HCT116 (cell line): ENCODE results near the gene ADAM15. TPM values are rescaled to one million over a fixed set of nuclear protein-coding genes. Genes with fewer than 3 reads are reported as not detected.

Source experiments
- ATAC-seq: fragments of 200-7000 bp; cut with Tn5 transposase; 2 replicates; pipeline ENCODE4 v1.9.1; 2020; ENCODE audit warnings: mild to moderate bottlenecking, moderate library complexity
- BruUV-seq: library from RNA; stranded (reverse); fragments of 400-500 nt; replicated peaks from 2 replicates; lab custom pipeline; 2021; lab: Mats Ljungman, UMichigan
- CTCF ChIA-PET: fragments of 300-600 bp; sonication (Branson Sonifier 250); formaldehyde crosslinking; loops from one replicate; lab custom pipeline; 2021; ENCODE audit warnings: antibody characterized with exemption; lab: Charles Lee
- POLR2A ChIA-PET: fragments of 300-600, 350-600 bp; sonication (Branson Sonifier 250); formaldehyde crosslinking; loops from one replicate; lab custom pipeline; 2021; ENCODE audit warnings: antibody characterized with exemption; lab: Charles Lee
- RAD21 ChIA-PET, 2 experiments: fragments of 300-600 bp; sonication (Branson Sonifier 250); formaldehyde crosslinking; loops; one replicate each; lab custom pipeline; 2023; ENCODE audit warnings: low total read pairs in 2 of 2; ENCODE audit not compliant: uncharacterized antibody in 2 of 2, unreplicated experiment in 2 of 2, low non-redundant PET in 1 of 2; lab: Charles Lee
- DNase-seq: peaks from one replicate; pipeline ENCODE4 v3.0.0-alpha.2; 2010; ENCODE audit warnings: low read depth, low spot score
- H2AFZ ChIP-seq: fragments of 200-600 bp; shearing (Covaris generic), sonication (generic); 2 replicates; pipeline ENCODE4 v1.6.1; 2017; ENCODE audit warnings: low read depth, mixed run types, mixed read lengths, antibody characterized with exemption, low read length; ENCODE audit not compliant: poor library complexity, severe bottlenecking
- H3K27ac ChIP-seq: 2 replicates; pipeline ENCODE4 v1.5.1; 2012; ENCODE audit warnings: low read depth, low read length
- H3K27me3 ChIP-seq: fragments of 200-600 bp; sonication (generic); 2 replicates; pipeline ENCODE4 v1.6.1; 2016; ENCODE audit warnings: mixed run types, low read length, mixed read lengths; ENCODE audit not compliant: insufficient read depth
- H3K36me3 ChIP-seq, 2 experiments: fragments of 200-500 bp in 1 of 2; fragments of 200-600 bp in 1 of 2; sonication (Bioruptor generic) in 1 of 2; sonication (generic) in 1 of 2; 2 replicates each; pipeline versions ENCODE4 v1.5.1 to v1.6.1; 2014 to 2016; ENCODE audit warnings: low read length in 2 of 2, inconsistent platforms in 1 of 2, mixed read lengths in 1 of 2, mixed run types in 1 of 2; ENCODE audit not compliant: insufficient read depth in 2 of 2, control insufficient read depth in 1 of 2
- H3K4me1 ChIP-seq, 2 experiments: fragments of 200-600 bp in 1 of 2; sonication (generic) in 1 of 2; 2 replicates each; pipeline versions ENCODE4 v1.5.1 to v1.6.1; 2012 to 2017; ENCODE audit warnings: low read length in 2 of 2, inconsistent platforms in 1 of 2, mild to moderate bottlenecking in 1 of 2, mixed read lengths in 1 of 2, mixed run types in 1 of 2, moderate library complexity in 1 of 2; ENCODE audit not compliant: insufficient read depth in 2 of 2, control insufficient read depth in 1 of 2
- H3K4me2 ChIP-seq: fragments of 200-600 bp; sonication (generic); 2 replicates; pipeline ENCODE4 v1.6.1; 2017; ENCODE audit warnings: mixed run types, low read length, mixed read lengths
- H3K4me3 ChIP-seq, 2 experiments: fragments of 200-600 bp in 1 of 2; sonication (generic) in 1 of 2; replicated peaks in 1 of 2; 2 replicates each; pipeline ENCODE4 v1.5.1; 2011 to 2016; ENCODE audit warnings: low read length in 2 of 2, control low read depth in 1 of 2, low read depth in 1 of 2, mild to moderate bottlenecking in 1 of 2, mixed read lengths in 1 of 2, mixed run types in 1 of 2
- H3K79me2 ChIP-seq: fragments of 200-600 bp; sonication (generic); 2 replicates; pipeline ENCODE4 v1.6.1; 2017; ENCODE audit warnings: mild to moderate bottlenecking, mixed run types, low read length, moderate library complexity, mixed read lengths; ENCODE audit not compliant: insufficient read depth
- H3K9ac ChIP-seq: fragments of 200-600 bp; sonication (generic); 2 replicates; pipeline ENCODE4 v1.6.1; 2016; ENCODE audit warnings: low read length, mixed read lengths
- H3K9me2 ChIP-seq: fragments of 200-600 bp; sonication (generic), shearing (Covaris generic); 2 replicates; pipeline ENCODE4 v1.6.1; 2017; ENCODE audit warnings: mixed run types, mild to moderate bottlenecking, moderate library complexity; ENCODE audit not compliant: insufficient read depth
- H3K9me3 ChIP-seq, 2 experiments: fragments of 200-500 bp in 1 of 2; fragments of 200-600 bp in 1 of 2; sonication (Bioruptor generic) in 1 of 2; sonication (generic) in 1 of 2; 2 replicates each; pipeline ENCODE4 v1.6.1; 2014 to 2017; ENCODE audit warnings: low read length in 2 of 2, mixed read lengths in 2 of 2, inconsistent platforms in 1 of 2, low read depth in 1 of 2, mild to moderate bottlenecking in 1 of 2, mixed run types in 1 of 2, moderate library complexity in 1 of 2; ENCODE audit not compliant: control insufficient read depth in 1 of 2, insufficient read depth in 1 of 2
- H4K20me1 ChIP-seq: fragments of 200-600 bp; sonication (generic), shearing (Covaris generic); 2 replicates; pipeline ENCODE4 v1.6.1; 2017; ENCODE audit warnings: mixed run types, mild to moderate bottlenecking, moderate library complexity; ENCODE audit not compliant: insufficient read depth
- EZH2 ChIP-seq: fragments of 200-600 bp; sonication (generic); IDR thresholded peaks from 2 replicates; pipeline ENCODE4 v1.6.1; 2017; ENCODE audit warnings: antibody characterized with exemption, mixed run types
- EZH2phosphoT487 ChIP-seq: fragments of 200-600 bp; IDR thresholded peaks from 2 replicates; pipeline ENCODE4 v1.6.1; 2018; ENCODE audit warnings: antibody characterized with exemption, borderline replicate concordance
- JUND ChIP-seq: IDR thresholded peaks from 2 replicates; pipeline ENCODE4 v1.6.1; 2012
- POLR2AphosphoS5 ChIP-seq: IDR thresholded peaks from 2 replicates; pipeline ENCODE4 v1.6.1; 2011; ENCODE audit warnings: mild to moderate bottlenecking, low read depth, low read length, moderate library complexity
- SIN3A ChIP-seq: IDR thresholded peaks from 2 replicates; pipeline ENCODE4 v1.6.1; 2012; ENCODE audit warnings: low read depth
- SP1 ChIP-seq: IDR thresholded peaks from 2 replicates; pipeline ENCODE4 v1.6.1; 2012; ENCODE audit warnings: low read depth
- YY1 ChIP-seq: IDR thresholded peaks from 2 replicates; pipeline ENCODE4 v1.6.1; 2011; ENCODE audit warnings: low read length, low read depth, moderate library complexity, mild to moderate bottlenecking; ENCODE audit not compliant: insufficient replicate concordance; ENCODE audit errors: extremely low read depth
- intact Hi-C: fragments of 100-400 bp; cut with micrococcal nuclease; formaldehyde crosslinking; loops from 2 replicates; pipeline ENCODE4 v1.10.0; 2022
- total RNA-seq: library from RNA; stranded (reverse); gene quantifications from one replicate; pipeline ENCODE4 v1.2.1, GENCODE V29; 2021; ENCODE audit not compliant: unreplicated experiment
- TF ChIP-seq, protein P1 (sequence below), 3 experiments: fragments of 200-600 bp in 1 of 3; sonication (generic) in 1 of 3; IDR thresholded peaks in 2 of 3; conservative IDR thresholded peaks in 1 of 3; 2 replicates each; pipeline ENCODE4 v1.5.1; 2012 to 2017; ENCODE audit warnings: low read depth in 2 of 3, low read length in 2 of 3, antibody characterized with exemption in 1 of 3, borderline replicate concordance in 1 of 3, control low read depth in 1 of 3, mild to moderate bottlenecking in 1 of 3, mixed read lengths in 1 of 3, mixed run types in 1 of 3, moderate library complexity in 1 of 3; ENCODE audit not compliant: insufficient read depth in 1 of 3
- TF ChIP-seq, protein P2 (sequence below): IDR thresholded peaks from 2 replicates; pipeline ENCODE4 v1.6.1; 2012

ADAM15 gene
- total RNA-seq, 1 experiment from 2014 or later = 149 TPM

DNA sequence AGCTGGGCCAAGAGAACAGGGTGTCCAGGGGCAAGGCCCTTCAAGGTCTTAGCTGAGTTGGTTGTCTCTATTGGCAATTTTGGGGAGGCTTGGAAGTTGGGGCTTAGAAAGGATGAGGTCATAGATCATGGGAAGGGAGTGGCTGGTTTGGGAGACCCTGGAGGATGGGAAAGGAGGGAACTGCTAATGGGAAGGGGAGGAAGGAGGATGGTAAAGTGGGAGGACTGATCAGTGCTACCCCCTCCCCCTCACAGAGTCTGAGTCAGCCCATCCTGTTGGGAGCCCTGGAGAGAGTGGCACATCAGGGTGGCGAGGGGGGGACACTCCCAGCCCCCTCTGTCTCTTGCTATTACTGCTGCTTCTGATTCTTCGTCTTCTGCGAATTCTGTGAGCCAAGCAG is 17.5 kb downstream of the ADAM15 start:
- no peak overlapping the region for H3K9ac ChIP-seq
- H3K79me2 ChIP-seq = 0 out of 2 replicates have a peak, but pooled peaks cover 5% of the 10 kb centered on the region
- H4K20me1 ChIP-seq = no peaks in the 10 kb centered on the region
- BruUV-seq = no TSS peak
- ChIA-PET CTCF (interaction anchor here (6.7 kb wide), 1 partner anchor 17 kb away, joined by 44 read pairs; no protein-coding TSS in a partner anchor), RAD21 (no interaction called here), POLR2A (interaction anchor here (1.3 kb wide), 1 partner anchor 10 kb away, joined by 3 read pairs; the partner anchor contains the start of gene EFNA3)
- no peaks in the 10 kb centered on the region for H3K9me2 ChIP-seq
- H3K4me2 ChIP-seq = no peak overlapping the region
- no peak for DNase-seq
- H3K4me1 ChIP-seq = peaks cover 15 to 32% of the 10 kb centered on the region in 2 experiments
- intact Hi-C loops = no loop called here
- no peaks in the 10 kb centered on the region for H3K9me3 ChIP-seq
- no peaks in the 10 kb centered on the region for H3K27me3 ChIP-seq
- TF ChIP-seq EZH2 (no peak), JUND (no peak), EZH2phosphoT487 (no peak), SIN3A (no peak), YY1 (no peak), SP1 (no peak), POLR2AphosphoS5 (no peak)
- TF ChIP-seq, protein P1, sequence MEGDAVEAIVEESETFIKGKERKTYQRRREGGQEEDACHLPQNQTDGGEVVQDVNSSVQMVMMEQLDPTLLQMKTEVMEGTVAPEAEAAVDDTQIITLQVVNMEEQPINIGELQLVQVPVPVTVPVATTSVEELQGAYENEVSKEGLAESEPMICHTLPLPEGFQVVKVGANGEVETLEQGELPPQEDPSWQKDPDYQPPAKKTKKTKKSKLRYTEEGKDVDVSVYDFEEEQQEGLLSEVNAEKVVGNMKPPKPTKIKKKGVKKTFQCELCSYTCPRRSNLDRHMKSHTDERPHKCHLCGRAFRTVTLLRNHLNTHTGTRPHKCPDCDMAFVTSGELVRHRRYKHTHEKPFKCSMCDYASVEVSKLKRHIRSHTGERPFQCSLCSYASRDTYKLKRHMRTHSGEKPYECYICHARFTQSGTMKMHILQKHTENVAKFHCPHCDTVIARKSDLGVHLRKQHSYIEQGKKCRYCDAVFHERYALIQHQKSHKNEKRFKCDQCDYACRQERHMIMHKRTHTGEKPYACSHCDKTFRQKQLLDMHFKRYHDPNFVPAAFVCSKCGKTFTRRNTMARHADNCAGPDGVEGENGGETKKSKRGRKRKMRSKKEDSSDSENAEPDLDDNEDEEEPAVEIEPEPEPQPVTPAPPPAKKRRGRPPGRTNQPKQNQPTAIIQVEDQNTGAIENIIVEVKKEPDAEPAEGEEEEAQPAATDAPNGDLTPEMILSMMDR (IDR thresholded peaks at IDR 0.05 in 2 of 3, conservative IDR thresholded peaks at IDR 0.05 in 1 of 3; ENCODE audit: borderline replicate concordance in 1 of 3, insufficient read depth in 1 of 3, low read depth in 2 of 3, low read length in 2 of 3) = no peak
- TF ChIP-seq, protein P2, sequence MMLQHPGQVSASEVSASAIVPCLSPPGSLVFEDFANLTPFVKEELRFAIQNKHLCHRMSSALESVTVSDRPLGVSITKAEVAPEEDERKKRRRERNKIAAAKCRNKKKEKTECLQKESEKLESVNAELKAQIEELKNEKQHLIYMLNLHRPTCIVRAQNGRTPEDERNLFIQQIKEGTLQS = no peak
- H3K27ac ChIP-seq = no peak overlapping the region
- H2AFZ ChIP-seq = no peak overlapping the region
- ATAC-seq = no peak
- H3K4me3 ChIP-seq = no peak overlapping the region
- peaks cover 0 to 13% of the 10 kb centered on the region in 2 experiments; a peak in 2 of 4 replicates for H3K36me3 ChIP-seq
